CD14-positive monocyte (primary cell): Measurements from ENCODE around the gene PCDHGC5. TPM values are rescaled to one million over a fixed set of nuclear protein-coding genes. Genes with fewer than 3 reads are reported as not detected.

Experiments
- DNase-seq, 3 donors: peaks; one replicate each; pipeline ENCODE4 v3.0.0-alpha.2; 2011 to 2022
- H2AFZ ChIP-seq: 2 replicates; pipeline ENCODE4 v1.6.0; 2012; ENCODE audit warnings: mild to moderate bottlenecking, low read depth, low read length, inconsistent platforms; ENCODE audit not compliant: insufficient read depth, poor library complexity, severe bottlenecking
- H3K27ac ChIP-seq, 2 donors: 1 replicate in 1 of 2; 2 replicates in 1 of 2; pipeline ENCODE4 v1.5.1; 2012 to 2013; ENCODE audit warnings: low read length in 2 of 2, control low read depth in 1 of 2, inconsistent platforms in 1 of 2, low read depth in 1 of 2, mild to moderate bottlenecking in 1 of 2
- H3K27me3 ChIP-seq, 2 donors: one replicate each; pipeline versions ENCODE4 v1.6.0 to v1.6.1; 2011 to 2013; ENCODE audit warnings: low read length in 2 of 2; ENCODE audit not compliant: control insufficient read depth in 2 of 2, insufficient read depth in 2 of 2
- H3K36me3 ChIP-seq, 2 donors: replicated peaks in 1 of 2; 1 replicate in 1 of 2; 2 replicates in 1 of 2; pipeline versions ENCODE4 v1.5.1 to v1.6.1; 2012 to 2013; ENCODE audit warnings: low read length in 2 of 2, control low read depth in 1 of 2, inconsistent platforms in 1 of 2, mild to moderate bottlenecking in 1 of 2; ENCODE audit not compliant: insufficient read depth in 2 of 2, control insufficient read depth in 1 of 2
- H3K4me1 ChIP-seq, 2 donors: 1 replicate in 1 of 2; 2 replicates in 1 of 2; pipeline versions ENCODE4 v1.5.1 to v1.6.1; 2012 to 2013; ENCODE audit warnings: low read length in 2 of 2, control low read depth in 1 of 2, inconsistent platforms in 1 of 2, mild to moderate bottlenecking in 1 of 2, moderate library complexity in 1 of 2; ENCODE audit not compliant: insufficient read depth in 2 of 2, control insufficient read depth in 1 of 2
- H3K4me2 ChIP-seq: replicated peaks from 2 replicates; pipeline ENCODE3; 2012; ENCODE audit warnings: low read length, moderate library complexity, mild to moderate bottlenecking; ENCODE audit not compliant: poor library complexity, severe bottlenecking; ENCODE audit errors: extremely low read depth
- H3K4me3 ChIP-seq, 3 experiments: fragments of 200-600 bp in 1 of 3; sonication (generic) in 1 of 3; replicated peaks in 1 of 3; 1 replicate in 2 of 3; 2 replicates in 1 of 3; pipeline ENCODE4 v1.5.1; 2011 to 2013; ENCODE audit warnings: low read length in 3 of 3, mild to moderate bottlenecking in 3 of 3, control low read depth in 2 of 3, low read depth in 2 of 3, inconsistent platforms in 1 of 3, moderate library complexity in 1 of 3
- H3K79me2 ChIP-seq: 2 replicates; pipeline ENCODE4 v1.6.0; 2012; ENCODE audit warnings: mild to moderate bottlenecking, control low read depth, inconsistent platforms, low read length, moderate library complexity; ENCODE audit not compliant: insufficient read depth
- H3K9ac ChIP-seq: 2 replicates; pipeline ENCODE4 v1.6.0; 2017; ENCODE audit warnings: low read length, mild to moderate bottlenecking; ENCODE audit not compliant: insufficient read depth, poor library complexity, severe bottlenecking
- H3K9me3 ChIP-seq, 2 donors: replicated peaks in 1 of 2; 1 replicate in 1 of 2; 2 replicates in 1 of 2; pipeline versions ENCODE4 v1.5.1 to v1.6.1; 2012 to 2013; ENCODE audit warnings: low read length in 2 of 2, control low read depth in 1 of 2; ENCODE audit not compliant: control insufficient read depth in 1 of 2, insufficient read depth in 1 of 2
- H4K20me1 ChIP-seq: 2 replicates; pipeline ENCODE4 v1.6.0; 2012; ENCODE audit warnings: mild to moderate bottlenecking, low read length, control low read depth, moderate library complexity; ENCODE audit not compliant: insufficient read depth
- H3K27ac Mint-ChIP-seq, 7 donors: one replicate each; pipeline ENCODE4 v1.8.0; 2020; ENCODE audit warnings: mild to moderate bottlenecking in 7 of 7, mixed read lengths in 7 of 7, moderate library complexity in 6 of 7, inconsistent platforms in 2 of 7
- H3K27me3 Mint-ChIP-seq, 3 donors: one replicate each; pipeline ENCODE4 v1.8.0; 2021 to 2022; ENCODE audit warnings: low read depth in 3 of 3, mild to moderate bottlenecking in 3 of 3, mixed read lengths in 3 of 3, moderate library complexity in 3 of 3, inconsistent platforms in 1 of 3
- H3K36me3 Mint-ChIP-seq, 2 donors: one replicate each; pipeline ENCODE4 v1.8.0; 2020; ENCODE audit warnings: mixed read lengths in 2 of 2, inconsistent platforms in 1 of 2, mild to moderate bottlenecking in 1 of 2
- H3K4me1 Mint-ChIP-seq: one replicate; pipeline ENCODE4 v1.8.0; 2020; ENCODE audit warnings: mild to moderate bottlenecking, mixed read lengths
- H3K4me3 Mint-ChIP-seq, 2 donors: one replicate each; pipeline ENCODE4 v1.8.0; 2020; ENCODE audit warnings: mild to moderate bottlenecking in 2 of 2, mixed read lengths in 2 of 2, moderate library complexity in 1 of 2
- H3K9me3 Mint-ChIP-seq, 7 donors: one replicate each; pipeline ENCODE4 v1.8.0; 2020 to 2022; ENCODE audit warnings: mixed read lengths in 7 of 7, mild to moderate bottlenecking in 6 of 7, moderate library complexity in 6 of 7, inconsistent platforms in 2 of 7
- WGBS: methylation state at CpG from one replicate; pipeline ENCODE4 v1.1.5; 2013; ENCODE audit warnings: missing lambda C conversion rate; ENCODE audit not compliant: insufficient coverage; 5-methylcytosine and 5-hydroxymethylcytosine counted together
- intact Hi-C, 2 donors: fragments of 100-400 bp; cut with micrococcal nuclease; formaldehyde crosslinking; loops; one replicate each; pipeline versions ENCODE4 v1.15.0 to v1.15.1; 2023
- polyA plus RNA-seq, 3 donors: library from polyadenylated mRNA; depleted of rRNA in 1 of 3; unstranded in 2 of 3; stranded (reverse) in 1 of 3; fragments of 300-500 nt in 2 of 3; fragments of >200 nt in 1 of 3; fragmentation: Illumina TruSeq in 2 of 3; gene quantifications; 1 replicate in 2 of 3; 2 replicates in 1 of 3; pipeline ENCODE4 v1.2.3, GENCODE V29; 2012 to 2021
- TF ChIP-seq, protein P1 (sequence below): fragments of 200-600 bp; IDR thresholded peaks from one replicate; pipeline ENCODE4 v1.8.0; 2022; ENCODE audit warnings: antibody characterized with exemption, mild to moderate bottlenecking

PCDHGC5 gene
- polyA plus RNA-seq, 3 donors, result not detected

DNA sequence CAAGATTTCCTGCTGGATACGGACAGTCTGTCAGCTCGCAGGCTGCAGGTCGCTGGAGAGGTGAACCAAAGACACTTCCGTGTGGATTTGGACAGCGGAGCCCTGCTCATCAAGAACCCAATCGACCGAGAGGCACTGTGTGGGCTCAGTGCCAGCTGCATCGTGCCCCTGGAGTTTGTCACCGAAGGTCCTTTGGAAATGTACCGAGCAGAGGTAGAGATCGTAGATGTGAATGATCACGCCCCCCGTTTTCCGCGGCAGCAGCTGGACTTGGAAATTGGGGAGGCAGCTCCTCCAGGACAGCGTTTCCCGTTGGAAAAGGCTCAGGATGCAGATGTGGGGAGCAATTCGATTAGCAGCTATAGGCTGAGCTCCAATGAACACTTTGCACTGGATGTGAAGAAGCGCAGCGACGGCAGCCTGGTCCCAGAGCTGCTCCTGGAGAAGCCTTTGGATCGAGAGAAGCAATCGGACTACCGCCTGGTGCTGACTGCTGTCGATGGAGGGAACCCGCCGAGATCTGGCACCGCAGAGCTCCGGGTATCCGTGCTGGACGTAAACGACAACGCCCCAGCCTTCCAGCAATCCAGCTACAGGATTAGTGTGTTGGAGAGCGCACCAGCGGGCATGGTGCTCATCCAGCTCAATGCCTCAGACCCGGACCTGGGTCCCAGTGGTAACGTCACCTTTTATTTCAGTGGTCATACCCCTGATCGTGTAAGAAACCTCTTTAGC, 3.4 kb upstream of the PCDHGC5 start:
- TF ChIP-seq, protein P1, sequence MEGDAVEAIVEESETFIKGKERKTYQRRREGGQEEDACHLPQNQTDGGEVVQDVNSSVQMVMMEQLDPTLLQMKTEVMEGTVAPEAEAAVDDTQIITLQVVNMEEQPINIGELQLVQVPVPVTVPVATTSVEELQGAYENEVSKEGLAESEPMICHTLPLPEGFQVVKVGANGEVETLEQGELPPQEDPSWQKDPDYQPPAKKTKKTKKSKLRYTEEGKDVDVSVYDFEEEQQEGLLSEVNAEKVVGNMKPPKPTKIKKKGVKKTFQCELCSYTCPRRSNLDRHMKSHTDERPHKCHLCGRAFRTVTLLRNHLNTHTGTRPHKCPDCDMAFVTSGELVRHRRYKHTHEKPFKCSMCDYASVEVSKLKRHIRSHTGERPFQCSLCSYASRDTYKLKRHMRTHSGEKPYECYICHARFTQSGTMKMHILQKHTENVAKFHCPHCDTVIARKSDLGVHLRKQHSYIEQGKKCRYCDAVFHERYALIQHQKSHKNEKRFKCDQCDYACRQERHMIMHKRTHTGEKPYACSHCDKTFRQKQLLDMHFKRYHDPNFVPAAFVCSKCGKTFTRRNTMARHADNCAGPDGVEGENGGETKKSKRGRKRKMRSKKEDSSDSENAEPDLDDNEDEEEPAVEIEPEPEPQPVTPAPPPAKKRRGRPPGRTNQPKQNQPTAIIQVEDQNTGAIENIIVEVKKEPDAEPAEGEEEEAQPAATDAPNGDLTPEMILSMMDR, result no peak
- peak overlapping the region in 1 of 2 donors; percentile 76 for H3K4me3 Mint-ChIP-seq
- Histone ChIP-seq H3K4me1 (no peaks in the 10 kb centered on the region), H3K36me3 (no peaks in the 10 kb centered on the region), H3K9ac (no peak overlapping the region), H4K20me1 (no peaks in the 10 kb centered on the region), H3K27me3 (peaks cover 42 to 88% of the 10 kb centered on the region in 2 donors), H2AFZ (no peak overlapping the region), H3K27ac (no peak overlapping the region), H3K4me3 (no peak overlapping the region), H3K9me3 (peaks cover 0 to 17% of the 10 kb centered on the region in 2 donors), H3K79me2 (no peaks in the 10 kb centered on the region), H3K4me2 (no peak overlapping the region)
- intact Hi-C loops, result no loop called here
- peaks cover 0 to 14% (median 8%) of the 10 kb centered on the region in 7 donors for H3K9me3 Mint-ChIP-seq
- H3K4me1 Mint-ChIP-seq, result peaks cover 8% of the 10 kb centered on the region
- H3K36me3 Mint-ChIP-seq, result no peaks in the 10 kb centered on the region
- H3K27ac Mint-ChIP-seq, result no peak overlapping the region
- no peak for DNase-seq
- WGBS, result 46% methylated on average over 33 of the region's 38 CpGs
- peaks cover 60 to 83% (median 78%) of the 10 kb centered on the region in 3 donors for H3K27me3 Mint-ChIP-seq

DNA sequence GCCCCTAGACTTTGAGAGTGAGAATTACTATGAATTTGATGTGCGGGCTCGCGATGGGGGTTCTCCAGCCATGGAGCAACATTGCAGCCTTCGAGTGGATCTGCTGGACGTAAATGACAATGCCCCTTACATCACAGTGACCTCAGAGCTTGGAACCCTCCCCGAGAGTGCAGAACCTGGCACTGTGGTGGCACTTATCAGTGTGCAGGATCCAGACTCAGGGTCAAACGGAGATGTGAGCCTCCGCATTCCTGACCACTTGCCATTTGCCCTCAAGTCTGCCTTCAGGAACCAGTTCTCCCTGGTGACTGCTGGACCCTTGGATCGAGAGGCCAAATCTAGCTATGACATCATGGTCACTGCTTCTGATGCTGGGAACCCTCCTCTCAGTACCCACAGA, 2.8 kb upstream of the PCDHGC5 start:
- H3K9me3 Mint-ChIP-seq, result peaks cover 0 to 19% (median 8%) of the 10 kb centered on the region in 7 donors
- Histone ChIP-seq H3K27ac (no peak overlapping the region), H4K20me1 (no peaks in the 10 kb centered on the region), H3K9ac (no peak overlapping the region), H3K4me1 (no peaks in the 10 kb centered on the region), H3K27me3 (peaks cover 48 to 89% of the 10 kb centered on the region in 2 donors), H3K4me3 (no peak overlapping the region), H3K4me2 (no peak overlapping the region), H3K36me3 (no peaks in the 10 kb centered on the region), H2AFZ (no peak overlapping the region), H3K79me2 (no peaks in the 10 kb centered on the region), H3K9me3 (peaks cover 0 to 23% of the 10 kb centered on the region in 2 donors)
- H3K4me3 Mint-ChIP-seq, result peak overlapping the region in 1 of 2 donors; percentile 76
- TF ChIP-seq, protein P1, result no peak
- no peaks in the 10 kb centered on the region for H3K36me3 Mint-ChIP-seq
- H3K27me3 Mint-ChIP-seq, result peaks cover 66 to 89% (median 79%) of the 10 kb centered on the region in 3 donors
- intact Hi-C loops, result no loop called here
- WGBS, result 92% methylated on average over 6 of the region's 9 CpGs
- H3K4me1 Mint-ChIP-seq, result peaks cover 8% of the 10 kb centered on the region
- no peak for DNase-seq
- no peak overlapping the region for H3K27ac Mint-ChIP-seq
